GM23338 (cell line): ENCODE measurements around the gene TOR1AIP2. TPM values are rescaled to one million over a fixed set of nuclear protein-coding genes. Genes with fewer than 3 reads are reported as not detected.

Experiments
- ATAC-seq: fragments of 200-7000 bp; cut with Tn5 transposase; 3 replicates; pipeline ENCODE4 v1.9.1; 2020
- DNase-seq: peaks from one replicate; pipeline ENCODE4 v3.0.0-alpha.2; 2015; ENCODE audit warnings: low spot score
- H2AFZ ChIP-seq: fragments of 200-600 bp; sonication (generic); 2 replicates; pipeline ENCODE4 v1.8.0; 2016; ENCODE audit warnings: antibody characterized with exemption, mild to moderate bottlenecking, moderate library complexity
- H3F3A ChIP-seq: fragments of 200-600 bp; sonication (generic); replicated peaks from 2 replicates; pipeline ENCODE4 v1.8.0; 2017; ENCODE audit warnings: antibody characterized with exemption, mixed run types, low read depth
- H3K27ac ChIP-seq: fragments of 200-600 bp; sonication (generic); 2 replicates; pipeline ENCODE4 v1.6.1; 2016; ENCODE audit warnings: low read depth
- H3K27me3 ChIP-seq: fragments of 200-600 bp; sonication (generic); 2 replicates; pipeline ENCODE4 v1.8.0; 2016; ENCODE audit warnings: mild to moderate bottlenecking, mixed run types, moderate library complexity; ENCODE audit not compliant: insufficient read depth
- H3K36me3 ChIP-seq: fragments of 200-600 bp; sonication (generic); 2 replicates; pipeline ENCODE4 v1.8.0; 2016; ENCODE audit warnings: mild to moderate bottlenecking; ENCODE audit not compliant: insufficient read depth
- H3K4me1 ChIP-seq: fragments of 200-600 bp; sonication (generic); 2 replicates; pipeline ENCODE4 v1.8.0; 2016; ENCODE audit warnings: mild to moderate bottlenecking, moderate library complexity; ENCODE audit not compliant: insufficient read depth
- H3K4me2 ChIP-seq: fragments of 200-600 bp; sonication (generic); 2 replicates; pipeline ENCODE4 v1.7.1; 2017; ENCODE audit warnings: mixed run types
- H3K4me3 ChIP-seq: fragments of 200-600 bp; sonication (generic); 2 replicates; pipeline ENCODE4 v1.6.1; 2016; ENCODE audit warnings: mixed run types
- H3K79me2 ChIP-seq: fragments of 200-600 bp; sonication (generic); replicated peaks from 2 replicates; pipeline ENCODE4 v1.8.0; 2017; ENCODE audit warnings: mild to moderate bottlenecking; ENCODE audit not compliant: insufficient read depth
- H3K9me2 ChIP-seq: fragments of 200-600 bp; sonication (generic); 2 replicates; pipeline ENCODE4 v1.8.0; 2017; ENCODE audit not compliant: insufficient read depth
- H4K20me1 ChIP-seq: fragments of 200-600 bp; sonication (generic); replicated peaks from 2 replicates; pipeline ENCODE4 v1.8.0; 2017; ENCODE audit warnings: mild to moderate bottlenecking; ENCODE audit not compliant: insufficient read depth
- H3K27ac Mint-ChIP-seq: 2 replicates; pipeline ENCODE4 v1.8.0; 2020; ENCODE audit warnings: inconsistent platforms, mild to moderate bottlenecking, moderate library complexity, mixed read lengths
- H3K27me3 Mint-ChIP-seq: 3 replicates; pipeline ENCODE4 v1.8.0; 2022; ENCODE audit warnings: low read depth, mild to moderate bottlenecking, moderate library complexity, mixed read lengths, inconsistent platforms; ENCODE audit not compliant: insufficient read depth, poor library complexity
- H3K36me3 Mint-ChIP-seq: 3 replicates; pipeline ENCODE4 v1.8.0; 2021; ENCODE audit warnings: low read depth, mild to moderate bottlenecking, inconsistent platforms, moderate library complexity, mixed read lengths
- H3K4me1 Mint-ChIP-seq: 3 replicates; pipeline ENCODE4 v1.8.0; 2020; ENCODE audit warnings: mild to moderate bottlenecking, inconsistent platforms, mixed read lengths
- H3K4me3 Mint-ChIP-seq: 3 replicates; pipeline ENCODE4 v1.8.0; 2021; ENCODE audit warnings: moderate library complexity, mild to moderate bottlenecking, inconsistent platforms, mixed read lengths
- H3K9me3 Mint-ChIP-seq: 3 replicates; pipeline ENCODE4 v1.8.0; 2020; ENCODE audit warnings: moderate library complexity, mild to moderate bottlenecking, inconsistent platforms, mixed read lengths
- CREB1 ChIP-seq: fragments of 250-450 bp; sonication (Bioruptor Pico); IDR thresholded peaks from 2 replicates; pipeline ENCODE4 v1.5.0; 2020; ENCODE audit warnings: low read depth, mild to moderate bottlenecking, moderate library complexity
- EZH2 ChIP-seq: fragments of 200-600 bp; sonication (generic); IDR thresholded peaks from one replicate; pipeline ENCODE4 v1.8.0; 2017; ENCODE audit warnings: antibody characterized with exemption, mild to moderate bottlenecking, low read depth; ENCODE audit not compliant: unreplicated experiment
- EZH2phosphoT487 ChIP-seq: fragments of 200-600 bp; sonication (generic); IDR thresholded peaks from one replicate; pipeline ENCODE4 v1.8.1; 2018; ENCODE audit warnings: antibody characterized with exemption; ENCODE audit not compliant: unreplicated experiment
- JUNB ChIP-seq: IDR thresholded peaks from one replicate; pipeline ENCODE4 v1.6.1; 2016; ENCODE audit warnings: antibody characterized with exemption; ENCODE audit not compliant: unreplicated experiment
- NANOG ChIP-seq: IDR thresholded peaks from 2 replicates; pipeline ENCODE4 v1.6.1; 2016; ENCODE audit warnings: antibody characterized with exemption, borderline replicate concordance
- POLR2AphosphoS5 ChIP-seq: IDR thresholded peaks from 2 replicates; pipeline ENCODE4 v1.6.1; 2016; ENCODE audit warnings: antibody characterized with exemption, low read depth
- STAT1 ChIP-seq: IDR thresholded peaks from one replicate; pipeline ENCODE4 v1.6.1; 2016; ENCODE audit warnings: antibody characterized with exemption; ENCODE audit not compliant: unreplicated experiment
- ZNF114 ChIP-seq: fragments of 250-450 bp; sonication (Bioruptor Pico); IDR thresholded peaks from 2 replicates; pipeline ENCODE4 v1.5.0; 2020; ENCODE audit warnings: mild to moderate bottlenecking, moderate library complexity
- ZNF331 ChIP-seq: fragments of 250-450 bp; sonication (Bioruptor Pico); IDR thresholded peaks from 2 replicates; pipeline ENCODE4 v1.5.0; 2020; ENCODE audit warnings: low read depth, mild to moderate bottlenecking, moderate library complexity
- polyA plus RNA-seq: library from polyadenylated mRNA; unstranded; fragments of >200 nt; fragmentation: Nextera tagmentation; extraction: Ambion mirVana; gene quantifications from 2 replicates; pipeline ENCODE4 v1.2.1, GENCODE V29; 2016
- total RNA-seq: library from RNA; depleted of rRNA; stranded (reverse); fragments of >200 nt; shearing (Covaris generic); gene quantifications from 2 replicates; pipeline ENCODE4 v1.2.3, GENCODE V29; 2014
- TF ChIP-seq, protein P1 (sequence below): IDR thresholded peaks from 2 replicates; pipeline ENCODE4 v1.6.1; 2016; ENCODE audit warnings: antibody characterized with exemption
- TF ChIP-seq, protein P2 (sequence below): IDR thresholded peaks from one replicate; pipeline ENCODE4 v1.6.1; 2018; ENCODE audit warnings: antibody characterized with exemption; ENCODE audit not compliant: unreplicated experiment
- TF ChIP-seq, protein P3 (sequence below): fragments of 250-450 bp; sonication (Bioruptor Pico); IDR thresholded peaks from 2 replicates; pipeline ENCODE4 v1.5.0; 2020; ENCODE audit warnings: mild to moderate bottlenecking, moderate library complexity
- TF ChIP-seq, protein P4 (sequence below), 2 experiments: fragments of 200-600 bp in 1 of 2; sonication (generic) in 1 of 2; conservative IDR thresholded peaks; 2 replicates each; pipeline versions ENCODE4 v1.5.1 to v1.6.1; 2016 to 2017; ENCODE audit warnings: antibody characterized with exemption in 2 of 2, low read depth in 2 of 2, mild to moderate bottlenecking in 2 of 2, moderate library complexity in 1 of 2

The TOR1AIP2 gene
- total and polyA plus RNA-seq, 2 experiments from 2014 or later = 21.1 to 81.3 TPM

DNA sequence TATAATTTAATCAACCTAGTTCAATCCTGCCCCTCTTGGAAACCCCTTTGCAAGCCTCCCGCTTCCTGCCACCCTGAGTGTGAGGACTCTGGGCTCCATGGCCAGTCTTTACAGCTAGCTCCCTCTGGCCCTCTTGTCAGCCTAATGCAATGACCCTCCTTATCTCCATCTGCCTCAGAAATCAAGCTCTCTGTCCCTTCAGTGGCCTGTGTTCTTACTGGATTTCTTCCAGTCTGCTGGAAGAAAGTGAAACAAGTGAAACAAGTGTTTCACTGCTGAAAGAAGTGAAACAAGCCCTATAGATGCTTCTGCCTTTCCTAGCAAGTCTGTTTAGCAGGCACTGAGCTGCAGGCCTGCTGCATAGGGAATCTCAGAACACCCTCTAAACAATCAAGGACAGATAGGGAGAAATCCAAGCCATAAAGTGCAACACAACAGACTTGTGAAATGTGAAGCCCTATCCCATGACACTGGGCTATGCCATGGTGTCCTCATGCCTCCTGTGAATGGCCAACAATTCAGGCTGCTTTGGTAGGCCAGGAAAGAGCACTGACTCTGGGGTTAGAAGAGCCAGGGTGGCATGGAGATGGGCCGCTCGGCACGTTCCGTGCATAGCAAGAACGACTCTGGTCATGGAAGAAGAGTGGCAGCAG lies 78.6 kb downstream of the TOR1AIP2 start:
- Histone ChIP-seq H3K4me2 (no peak overlapping the region), H3K27me3 (no peaks in the 10 kb centered on the region), H3K4me3 (no peak overlapping the region), H3K9me2 (no peaks in the 10 kb centered on the region), H3K27ac (no peak overlapping the region), H4K20me1 (no peaks in the 10 kb centered on the region), H3K4me1 (no peaks in the 10 kb centered on the region), H2AFZ (no peak overlapping the region), H3K79me2 (no peaks in the 10 kb centered on the region), H3K36me3 (no peaks in the 10 kb centered on the region), H3F3A (no peaks in the 10 kb centered on the region)
- no peak for DNase-seq
- TF ChIP-seq NANOG = no peak
- no peak for TF ChIP-seq ZNF331 (CRISPR knock-in tag)
- TF ChIP-seq, protein P1, sequence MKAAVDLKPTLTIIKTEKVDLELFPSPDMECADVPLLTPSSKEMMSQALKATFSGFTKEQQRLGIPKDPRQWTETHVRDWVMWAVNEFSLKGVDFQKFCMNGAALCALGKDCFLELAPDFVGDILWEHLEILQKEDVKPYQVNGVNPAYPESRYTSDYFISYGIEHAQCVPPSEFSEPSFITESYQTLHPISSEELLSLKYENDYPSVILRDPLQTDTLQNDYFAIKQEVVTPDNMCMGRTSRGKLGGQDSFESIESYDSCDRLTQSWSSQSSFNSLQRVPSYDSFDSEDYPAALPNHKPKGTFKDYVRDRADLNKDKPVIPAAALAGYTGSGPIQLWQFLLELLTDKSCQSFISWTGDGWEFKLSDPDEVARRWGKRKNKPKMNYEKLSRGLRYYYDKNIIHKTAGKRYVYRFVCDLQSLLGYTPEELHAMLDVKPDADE = no peak
- TF ChIP-seq, protein P2, sequence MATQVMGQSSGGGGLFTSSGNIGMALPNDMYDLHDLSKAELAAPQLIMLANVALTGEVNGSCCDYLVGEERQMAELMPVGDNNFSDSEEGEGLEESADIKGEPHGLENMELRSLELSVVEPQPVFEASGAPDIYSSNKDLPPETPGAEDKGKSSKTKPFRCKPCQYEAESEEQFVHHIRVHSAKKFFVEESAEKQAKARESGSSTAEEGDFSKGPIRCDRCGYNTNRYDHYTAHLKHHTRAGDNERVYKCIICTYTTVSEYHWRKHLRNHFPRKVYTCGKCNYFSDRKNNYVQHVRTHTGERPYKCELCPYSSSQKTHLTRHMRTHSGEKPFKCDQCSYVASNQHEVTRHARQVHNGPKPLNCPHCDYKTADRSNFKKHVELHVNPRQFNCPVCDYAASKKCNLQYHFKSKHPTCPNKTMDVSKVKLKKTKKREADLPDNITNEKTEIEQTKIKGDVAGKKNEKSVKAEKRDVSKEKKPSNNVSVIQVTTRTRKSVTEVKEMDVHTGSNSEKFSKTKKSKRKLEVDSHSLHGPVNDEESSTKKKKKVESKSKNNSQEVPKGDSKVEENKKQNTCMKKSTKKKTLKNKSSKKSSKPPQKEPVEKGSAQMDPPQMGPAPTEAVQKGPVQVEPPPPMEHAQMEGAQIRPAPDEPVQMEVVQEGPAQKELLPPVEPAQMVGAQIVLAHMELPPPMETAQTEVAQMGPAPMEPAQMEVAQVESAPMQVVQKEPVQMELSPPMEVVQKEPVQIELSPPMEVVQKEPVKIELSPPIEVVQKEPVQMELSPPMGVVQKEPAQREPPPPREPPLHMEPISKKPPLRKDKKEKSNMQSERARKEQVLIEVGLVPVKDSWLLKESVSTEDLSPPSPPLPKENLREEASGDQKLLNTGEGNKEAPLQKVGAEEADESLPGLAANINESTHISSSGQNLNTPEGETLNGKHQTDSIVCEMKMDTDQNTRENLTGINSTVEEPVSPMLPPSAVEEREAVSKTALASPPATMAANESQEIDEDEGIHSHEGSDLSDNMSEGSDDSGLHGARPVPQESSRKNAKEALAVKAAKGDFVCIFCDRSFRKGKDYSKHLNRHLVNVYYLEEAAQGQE = no peak
- TF ChIP-seq CREB1 (CRISPR knock-in tag) = no peak
- TF ChIP-seq ZNF114 (CRISPR knock-in tag) = no peak
- no peak for TF ChIP-seq EZH2
- no peak for TF ChIP-seq POLR2AphosphoS5
- TF ChIP-seq, protein P3, sequence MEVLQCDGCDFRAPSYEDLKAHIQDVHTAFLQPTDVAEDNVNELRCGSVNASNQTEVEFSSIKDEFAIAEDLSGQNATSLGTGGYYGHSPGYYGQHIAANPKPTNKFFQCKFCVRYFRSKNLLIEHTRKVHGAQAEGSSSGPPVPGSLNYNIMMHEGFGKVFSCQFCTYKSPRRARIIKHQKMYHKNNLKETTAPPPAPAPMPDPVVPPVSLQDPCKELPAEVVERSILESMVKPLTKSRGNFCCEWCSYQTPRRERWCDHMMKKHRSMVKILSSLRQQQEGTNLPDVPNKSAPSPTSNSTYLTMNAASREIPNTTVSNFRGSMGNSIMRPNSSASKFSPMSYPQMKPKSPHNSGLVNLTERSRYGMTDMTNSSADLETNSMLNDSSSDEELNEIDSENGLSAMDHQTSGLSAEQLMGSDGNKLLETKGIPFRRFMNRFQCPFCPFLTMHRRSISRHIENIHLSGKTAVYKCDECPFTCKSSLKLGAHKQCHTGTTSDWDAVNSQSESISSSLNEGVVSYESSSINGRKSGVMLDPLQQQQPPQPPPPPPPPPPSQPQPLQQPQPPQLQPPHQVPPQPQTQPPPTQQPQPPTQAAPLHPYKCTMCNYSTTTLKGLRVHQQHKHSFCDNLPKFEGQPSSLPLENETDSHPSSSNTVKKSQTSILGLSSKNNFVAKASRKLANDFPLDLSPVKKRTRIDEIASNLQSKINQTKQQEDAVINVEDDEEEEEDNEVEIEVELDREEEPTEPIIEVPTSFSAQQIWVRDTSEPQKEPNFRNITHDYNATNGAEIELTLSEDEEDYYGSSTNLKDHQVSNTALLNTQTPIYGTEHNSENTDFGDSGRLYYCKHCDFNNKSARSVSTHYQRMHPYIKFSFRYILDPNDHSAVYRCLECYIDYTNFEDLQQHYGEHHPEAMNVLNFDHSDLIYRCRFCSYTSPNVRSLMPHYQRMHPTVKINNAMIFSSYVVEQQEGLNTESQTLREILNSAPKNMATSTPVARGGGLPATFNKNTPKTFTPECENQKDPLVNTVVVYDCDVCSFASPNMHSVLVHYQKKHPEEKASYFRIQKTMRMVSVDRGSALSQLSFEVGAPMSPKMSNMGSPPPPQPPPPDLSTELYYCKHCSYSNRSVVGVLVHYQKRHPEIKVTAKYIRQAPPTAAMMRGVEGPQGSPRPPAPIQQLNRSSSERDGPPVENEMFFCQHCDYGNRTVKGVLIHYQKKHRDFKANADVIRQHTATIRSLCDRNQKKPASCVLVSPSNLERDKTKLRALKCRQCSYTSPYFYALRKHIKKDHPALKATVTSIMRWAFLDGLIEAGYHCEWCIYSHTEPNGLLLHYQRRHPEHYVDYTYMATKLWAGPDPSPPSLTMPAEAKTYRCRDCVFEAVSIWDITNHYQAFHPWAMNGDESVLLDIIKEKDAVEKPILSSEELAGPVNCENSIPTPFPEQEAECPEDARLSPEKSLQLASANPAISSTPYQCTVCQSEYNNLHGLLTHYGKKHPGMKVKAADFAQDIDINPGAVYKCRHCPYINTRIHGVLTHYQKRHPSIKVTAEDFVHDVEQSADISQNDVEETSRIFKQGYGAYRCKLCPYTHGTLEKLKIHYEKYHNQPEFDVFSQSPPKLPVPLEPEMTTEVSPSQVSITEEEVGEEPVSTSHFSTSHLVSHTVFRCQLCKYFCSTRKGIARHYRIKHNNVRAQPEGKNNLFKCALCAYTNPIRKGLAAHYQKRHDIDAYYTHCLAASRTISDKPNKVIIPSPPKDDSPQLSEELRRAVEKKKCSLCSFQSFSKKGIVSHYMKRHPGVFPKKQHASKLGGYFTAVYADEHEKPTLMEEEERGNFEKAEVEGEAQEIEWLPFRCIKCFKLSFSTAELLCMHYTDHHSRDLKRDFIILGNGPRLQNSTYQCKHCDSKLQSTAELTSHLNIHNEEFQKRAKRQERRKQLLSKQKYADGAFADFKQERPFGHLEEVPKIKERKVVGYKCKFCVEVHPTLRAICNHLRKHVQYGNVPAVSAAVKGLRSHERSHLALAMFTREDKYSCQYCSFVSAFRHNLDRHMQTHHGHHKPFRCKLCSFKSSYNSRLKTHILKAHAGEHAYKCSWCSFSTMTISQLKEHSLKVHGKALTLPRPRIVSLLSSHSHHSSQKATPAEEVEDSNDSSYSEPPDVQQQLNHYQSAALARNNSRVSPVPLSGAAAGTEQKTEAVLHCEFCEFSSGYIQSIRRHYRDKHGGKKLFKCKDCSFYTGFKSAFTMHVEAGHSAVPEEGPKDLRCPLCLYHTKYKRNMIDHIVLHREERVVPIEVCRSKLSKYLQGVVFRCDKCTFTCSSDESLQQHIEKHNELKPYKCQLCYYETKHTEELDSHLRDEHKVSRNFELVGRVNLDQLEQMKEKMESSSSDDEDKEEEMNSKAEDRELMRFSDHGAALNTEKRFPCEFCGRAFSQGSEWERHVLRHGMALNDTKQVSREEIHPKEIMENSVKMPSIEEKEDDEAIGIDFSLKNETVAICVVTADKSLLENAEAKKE (CRISPR knock-in tag) = no peak
- TF ChIP-seq EZH2phosphoT487 = no peak
- no peak for TF ChIP-seq STAT1
- TF ChIP-seq, protein P4, sequence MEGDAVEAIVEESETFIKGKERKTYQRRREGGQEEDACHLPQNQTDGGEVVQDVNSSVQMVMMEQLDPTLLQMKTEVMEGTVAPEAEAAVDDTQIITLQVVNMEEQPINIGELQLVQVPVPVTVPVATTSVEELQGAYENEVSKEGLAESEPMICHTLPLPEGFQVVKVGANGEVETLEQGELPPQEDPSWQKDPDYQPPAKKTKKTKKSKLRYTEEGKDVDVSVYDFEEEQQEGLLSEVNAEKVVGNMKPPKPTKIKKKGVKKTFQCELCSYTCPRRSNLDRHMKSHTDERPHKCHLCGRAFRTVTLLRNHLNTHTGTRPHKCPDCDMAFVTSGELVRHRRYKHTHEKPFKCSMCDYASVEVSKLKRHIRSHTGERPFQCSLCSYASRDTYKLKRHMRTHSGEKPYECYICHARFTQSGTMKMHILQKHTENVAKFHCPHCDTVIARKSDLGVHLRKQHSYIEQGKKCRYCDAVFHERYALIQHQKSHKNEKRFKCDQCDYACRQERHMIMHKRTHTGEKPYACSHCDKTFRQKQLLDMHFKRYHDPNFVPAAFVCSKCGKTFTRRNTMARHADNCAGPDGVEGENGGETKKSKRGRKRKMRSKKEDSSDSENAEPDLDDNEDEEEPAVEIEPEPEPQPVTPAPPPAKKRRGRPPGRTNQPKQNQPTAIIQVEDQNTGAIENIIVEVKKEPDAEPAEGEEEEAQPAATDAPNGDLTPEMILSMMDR (conservative IDR thresholded peaks at IDR 0.05; ENCODE audit: low read depth in 2 of 2) = no peak
- TF ChIP-seq JUNB = no peak
- Mint-ChIP-seq H3K9me3 (no peaks in the 10 kb centered on the region), H3K4me3 (no peak overlapping the region), H3K36me3 (no peaks in the 10 kb centered on the region), H3K4me1 (peaks cover 15% of the 10 kb centered on the region), H3K27ac (no peak overlapping the region), H3K27me3 (peaks cover 2% of the 10 kb centered on the region)
- no peak for ATAC-seq
